Keratinocyte (primary cell): ENCODE results near the gene LATS2. TPM values are rescaled to one million over a fixed set of nuclear protein-coding genes. Genes with fewer than 3 reads are reported as not detected.

Experiments
- DNase-seq: peaks from one replicate; pipeline ENCODE4 v3.0.0-alpha.2; 2011; ENCODE audit warnings: low read depth, missing footprints, low spot score
- FAIRE-seq: peaks from 2 replicates; lab custom pipeline; 2011; peaks lifted over from hg19 to GRCh38; lab: Jason Lieb, UNC
- H2AFZ ChIP-seq: 2 replicates; pipeline ENCODE4 v1.6.0; 2012; ENCODE audit warnings: low read length, control low read depth, inconsistent platforms; ENCODE audit not compliant: control insufficient read depth
- H3K27ac ChIP-seq: 2 replicates; pipeline ENCODE4 v1.5.1; 2011; ENCODE audit warnings: low read length; ENCODE audit not compliant: control insufficient read depth, insufficient read depth
- H3K27me3 ChIP-seq: 3 replicates; pipeline ENCODE4 v1.6.0; 2011; ENCODE audit warnings: low read length; ENCODE audit not compliant: control insufficient read depth, insufficient read depth; ENCODE audit errors: extremely low read depth
- H3K36me3 ChIP-seq, 2 experiments: 2 replicates in 1 of 2; 3 replicates in 1 of 2; pipeline ENCODE4 v1.5.1; 2011; ENCODE audit warnings: low read length in 2 of 2, mild to moderate bottlenecking in 1 of 2; ENCODE audit not compliant: control insufficient read depth in 2 of 2, insufficient read depth in 2 of 2; ENCODE audit errors: extremely low read depth in 1 of 2
- H3K4me1 ChIP-seq: 3 replicates; pipeline ENCODE4 v1.5.1; 2011; ENCODE audit warnings: low read length; ENCODE audit not compliant: control insufficient read depth, insufficient read depth; ENCODE audit errors: extremely low read depth
- H3K4me2 ChIP-seq: 3 replicates; pipeline ENCODE4 v1.6.0; 2011; ENCODE audit warnings: low read depth, low read length; ENCODE audit not compliant: control insufficient read depth, insufficient read depth; ENCODE audit errors: extremely low read depth
- H3K4me3 ChIP-seq, 3 experiments: fragments of 200-600 bp in 1 of 3; sonication (generic) in 1 of 3; 2 replicates in 2 of 3; 3 replicates in 1 of 3; pipeline ENCODE4 v1.5.1; 2011 to 2016; ENCODE audit warnings: low read length in 3 of 3, mild to moderate bottlenecking in 3 of 3, control low read depth in 2 of 3, inconsistent platforms in 1 of 3, low read depth in 1 of 3, mixed read lengths in 1 of 3, mixed run types in 1 of 3, moderate library complexity in 1 of 3; ENCODE audit not compliant: control insufficient read depth in 2 of 3, insufficient read depth in 2 of 3; ENCODE audit errors: extremely low read depth in 1 of 3
- H3K79me2 ChIP-seq: 2 replicates; pipeline ENCODE4 v1.6.0; 2012; ENCODE audit warnings: low read length; ENCODE audit not compliant: control insufficient read depth, insufficient read depth
- H3K9ac ChIP-seq: 3 replicates; pipeline ENCODE4 v1.6.0; 2011; ENCODE audit warnings: low read length; ENCODE audit not compliant: control insufficient read depth, insufficient read depth; ENCODE audit errors: extremely low read depth
- H3K9me1 ChIP-seq: 3 replicates; pipeline ENCODE4 v1.6.0; 2011; ENCODE audit warnings: low read length; ENCODE audit not compliant: control insufficient read depth, insufficient read depth; ENCODE audit errors: extremely low read depth
- H3K9me3 ChIP-seq: 2 replicates; pipeline ENCODE4 v1.5.1; 2012; ENCODE audit warnings: low read depth, low read length; ENCODE audit not compliant: control insufficient read depth
- H4K20me1 ChIP-seq: 3 replicates; pipeline ENCODE4 v1.6.0; 2011; ENCODE audit warnings: low read length; ENCODE audit not compliant: control insufficient read depth, insufficient read depth; ENCODE audit errors: extremely low read depth
- EZH2 ChIP-seq: IDR thresholded peaks from one replicate; pipeline ENCODE4 v1.6.1; 2012; ENCODE audit warnings: inconsistent platforms, mild to moderate bottlenecking, low read length, moderate library complexity
- dilution Hi-C: fragments of 300-500 bp; cut with MboI; formaldehyde crosslinking; loops from one replicate; pipeline ENCODE4 v1.7.0; 2020; ENCODE audit warnings: low sequenced_read_pairs; ENCODE audit not compliant: extremely low pct_ligation_motif_present
- polyA plus RNA-seq, 5 experiments: library from polyadenylated mRNA; depleted of rRNA in 3 of 5; stranded (reverse) in 3 of 5; stranded (forward) in 1 of 5; unstranded in 1 of 5; fragments of >200 nt; gene quantifications; 1 replicate in 1 of 5; 2 replicates in 3 of 5; 3 replicates in 1 of 5; pipeline versions ENCODE4 v1.2.1 to v1.2.3, GENCODE V29; 2011 to 2012; ENCODE audit warnings: missing spikeins in 2 of 5, low read depth in 1 of 5, low replicate concordance in 1 of 5
- TF ChIP-seq, protein P1 (sequence below), 3 experiments: IDR thresholded peaks in 1 of 3; conservative IDR thresholded peaks in 1 of 3; optimal IDR thresholded peaks in 1 of 3; 2 replicates in 2 of 3; 3 replicates in 1 of 3; pipeline versions ENCODE3 to v1.5.1; 2011; ENCODE audit warnings: low read length in 3 of 3, mild to moderate bottlenecking in 3 of 3, moderate library complexity in 2 of 3, control low read depth in 1 of 3, inconsistent platforms in 1 of 3; ENCODE audit not compliant: insufficient read depth in 2 of 3; ENCODE audit errors: extremely low read depth in 1 of 3

The LATS2 gene
- polyA plus RNA-seq, 1 donor (not counting 4 experiments of a cell fraction or from before 2014, with no cell fraction given) = 6.7 TPM

DNA sequence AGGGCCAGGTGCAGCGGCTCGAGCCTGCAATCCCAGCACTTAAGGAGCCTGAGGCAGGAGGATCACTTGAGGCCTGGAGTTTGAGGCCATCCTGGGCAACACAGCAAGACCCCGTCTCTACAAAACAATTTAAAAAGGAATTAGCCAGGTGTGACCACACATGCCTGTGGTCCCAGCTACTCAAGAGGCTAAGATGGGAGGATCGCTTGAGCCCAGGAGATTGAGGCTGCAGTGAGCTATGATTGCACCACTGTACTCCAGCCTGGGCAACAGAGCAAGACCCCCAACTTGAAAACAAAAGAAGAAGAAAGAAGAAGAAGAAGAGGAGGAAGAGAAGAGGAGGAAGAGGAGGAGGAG, 47.7 kb downstream of the LATS2 start:
- Histone ChIP-seq H3K4me3 (no peak overlapping the region), H3K27me3 (no peaks in the 10 kb centered on the region), H3K9ac (no peak overlapping the region), H3K36me3 (peaks cover 0 to 3% of the 10 kb centered on the region in 2 experiments), H4K20me1 (peaks cover 12% of the 10 kb centered on the region), H3K9me1 (no peaks in the 10 kb centered on the region), H3K79me2 (peaks cover 82% of the 10 kb centered on the region), H2AFZ (no peak overlapping the region), H3K27ac (no peak overlapping the region), H3K4me2 (no peak overlapping the region), H3K9me3 (no peaks in the 10 kb centered on the region), H3K4me1 (peaks cover 22% of the 10 kb centered on the region)
- dilution Hi-C loops = no loop called here
- DNase-seq (no peak), FAIRE-seq (no peak)
- TF ChIP-seq, protein P1, sequence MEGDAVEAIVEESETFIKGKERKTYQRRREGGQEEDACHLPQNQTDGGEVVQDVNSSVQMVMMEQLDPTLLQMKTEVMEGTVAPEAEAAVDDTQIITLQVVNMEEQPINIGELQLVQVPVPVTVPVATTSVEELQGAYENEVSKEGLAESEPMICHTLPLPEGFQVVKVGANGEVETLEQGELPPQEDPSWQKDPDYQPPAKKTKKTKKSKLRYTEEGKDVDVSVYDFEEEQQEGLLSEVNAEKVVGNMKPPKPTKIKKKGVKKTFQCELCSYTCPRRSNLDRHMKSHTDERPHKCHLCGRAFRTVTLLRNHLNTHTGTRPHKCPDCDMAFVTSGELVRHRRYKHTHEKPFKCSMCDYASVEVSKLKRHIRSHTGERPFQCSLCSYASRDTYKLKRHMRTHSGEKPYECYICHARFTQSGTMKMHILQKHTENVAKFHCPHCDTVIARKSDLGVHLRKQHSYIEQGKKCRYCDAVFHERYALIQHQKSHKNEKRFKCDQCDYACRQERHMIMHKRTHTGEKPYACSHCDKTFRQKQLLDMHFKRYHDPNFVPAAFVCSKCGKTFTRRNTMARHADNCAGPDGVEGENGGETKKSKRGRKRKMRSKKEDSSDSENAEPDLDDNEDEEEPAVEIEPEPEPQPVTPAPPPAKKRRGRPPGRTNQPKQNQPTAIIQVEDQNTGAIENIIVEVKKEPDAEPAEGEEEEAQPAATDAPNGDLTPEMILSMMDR (optimal IDR thresholded peaks at IDR 0.05 in 1 of 3, IDR thresholded peaks at IDR 0.05 in 1 of 3, conservative IDR thresholded peaks at IDR 0.05 in 1 of 3; ENCODE audit: extremely low read depth in 1 of 3, insufficient read depth in 2 of 3, low read length in 3 of 3) = no peak
- TF ChIP-seq EZH2 = no peak

DNA sequence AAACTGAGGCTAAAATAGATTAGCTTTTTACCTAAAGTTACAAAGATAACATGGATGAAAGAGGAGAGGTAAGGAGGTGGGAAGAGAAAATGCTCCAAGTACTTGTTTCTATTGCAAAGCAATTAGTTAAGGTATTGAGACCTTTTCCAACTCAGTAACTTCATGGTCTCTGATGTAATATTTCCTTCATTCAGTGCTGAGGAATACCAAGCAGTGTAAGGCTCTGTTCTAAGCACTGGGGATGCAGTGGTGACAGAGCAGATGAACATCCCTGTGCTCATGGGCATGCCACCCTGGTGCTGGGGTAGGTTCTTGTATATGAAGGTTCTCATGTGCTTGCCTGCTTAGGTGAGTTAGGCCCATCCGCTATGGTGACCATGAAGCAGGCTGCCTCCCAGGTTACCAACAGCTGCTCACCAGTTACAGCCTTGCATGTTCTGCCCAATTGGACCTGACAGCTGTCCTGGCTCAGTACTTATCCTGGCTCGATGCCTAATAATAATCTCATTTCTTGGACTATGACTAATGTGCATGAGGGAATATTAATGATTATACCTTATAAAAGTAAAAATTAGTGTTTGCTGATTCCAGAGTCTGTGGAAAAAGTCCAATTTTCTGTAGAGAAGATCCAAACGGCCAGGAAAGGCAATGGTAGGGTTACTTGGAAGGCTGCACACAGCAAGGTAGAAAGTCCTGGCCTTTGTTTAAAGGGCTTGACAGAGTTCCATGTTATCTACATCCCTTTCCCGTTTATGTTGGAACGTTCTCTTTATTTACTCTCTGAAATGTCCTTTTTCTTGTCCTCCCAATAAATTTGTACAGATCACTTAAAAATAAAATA, 48.3 kb downstream of the LATS2 start:
- H3K27ac ChIP-seq = no peak overlapping the region
- no peak for TF ChIP-seq EZH2
- TF ChIP-seq, protein P1 (optimal IDR thresholded peaks at IDR 0.05 in 1 of 3, IDR thresholded peaks at IDR 0.05 in 1 of 3, conservative IDR thresholded peaks at IDR 0.05 in 1 of 3; ENCODE audit: extremely low read depth in 1 of 3, insufficient read depth in 2 of 3, low read length in 3 of 3) = no peak
- no peak overlapping the region for H2AFZ ChIP-seq
- H3K36me3 ChIP-seq = no peaks in the 10 kb centered on the region
- H3K9me1 ChIP-seq = no peaks in the 10 kb centered on the region
- no peaks in the 10 kb centered on the region for H3K9me3 ChIP-seq
- H3K4me1 ChIP-seq = peaks cover 18% of the 10 kb centered on the region
- no peak for DNase-seq
- no peak overlapping the region for H3K4me3 ChIP-seq
- H3K79me2 ChIP-seq = peaks cover 84% of the 10 kb centered on the region
- FAIRE-seq = no peak
- H3K9ac ChIP-seq = no peak overlapping the region
- H3K4me2 ChIP-seq = no peak overlapping the region
- H4K20me1 ChIP-seq = peaks cover 12% of the 10 kb centered on the region
- H3K27me3 ChIP-seq = no peaks in the 10 kb centered on the region
- dilution Hi-C loops = no loop called here
